HG03442 (cell line): Measurements from ENCODE around the gene ZBTB20.
"Not testable (repeated sequence)": the region's sequence is repeated elsewhere in the genome, so short reads cannot be mapped to it uniquely, and the experiment has no call there.

ENCODE experiments used
- ATAC-seq: cut with Tn5 transposase; IDR thresholded peaks from one replicate; pipeline ENCODE4 v1.9.1; 2021; ENCODE audit warnings: mild to moderate bottlenecking, moderate library complexity; ENCODE audit not compliant: unreplicated experiment

ZBTB20 gene

GRCh38 chr3:114841515-114841914 lies 305.6 kb downstream of the ZBTB20 start:
- no peak for ATAC-seq

DNA sequence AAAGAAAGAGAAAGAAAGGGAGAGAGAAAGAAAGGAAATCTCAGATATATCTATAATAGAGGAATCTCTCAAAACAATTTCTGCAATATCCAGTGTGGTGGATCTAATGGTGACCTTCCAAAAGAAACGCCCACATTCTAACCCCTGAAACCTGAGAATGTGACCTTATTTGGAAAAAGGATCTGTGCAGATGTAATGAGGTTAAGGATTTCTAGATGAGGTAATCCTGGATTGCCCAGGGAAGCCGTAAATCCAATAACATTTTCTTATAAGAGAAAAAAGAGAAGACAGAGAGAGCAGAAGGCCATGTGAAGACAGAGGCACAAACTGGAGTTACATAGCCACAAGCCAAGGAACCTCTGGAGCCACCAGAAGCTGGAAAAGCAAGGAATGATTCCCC lies 307.6 kb downstream of the ZBTB20 start:
- ATAC-seq: no peak

- ATAC-seq: no peak
Measured at GRCh38 chr3:114838025-114838424, 309.1 kb downstream of the ZBTB20 start.

GRCh38 chr3:114834175-114834940 lies 312.7 kb downstream of the ZBTB20 start:
- no peak for ATAC-seq

GRCh38 chr3:114831861-114832260 lies 315.2 kb downstream of the ZBTB20 start:
- ATAC-seq: no peak

- no peak for ATAC-seq
Measured at GRCh38 chr3:114830652-114831051, 316.4 kb downstream of the ZBTB20 start.

DNA sequence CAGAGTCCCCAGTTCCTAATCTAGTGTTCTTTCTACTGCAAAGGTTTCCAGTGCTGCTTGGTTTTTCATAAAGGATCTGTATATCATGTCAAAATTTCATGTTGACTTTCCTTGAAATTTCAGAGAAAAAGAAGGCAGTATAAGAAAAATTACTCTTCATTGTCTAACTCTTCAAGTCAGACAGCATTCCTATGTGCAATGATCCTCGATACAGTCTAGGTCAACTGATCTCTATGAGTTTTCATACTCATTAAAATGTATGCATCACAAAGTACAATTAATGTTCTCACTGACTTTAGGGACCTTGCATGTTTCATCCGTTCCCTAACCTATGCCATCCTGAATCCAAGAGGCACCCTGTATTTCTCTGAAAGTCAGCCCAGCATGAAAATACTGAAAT lies 317.3 kb downstream of the ZBTB20 start:
- no peak for ATAC-seq

GRCh38 chr3:114827495-114827894 lies 319.6 kb downstream of the ZBTB20 start:
- peak; percentile 74 for ATAC-seq

GRCh38 chr3:114824014-114824413 lies 323.1 kb downstream of the ZBTB20 start:
- no peak for ATAC-seq

- ATAC-seq: no peak
Measured at GRCh38 chr3:114823061-114823460, 324.0 kb downstream of the ZBTB20 start.

- no peak for ATAC-seq
Measured at GRCh38 chr3:114816052-114816451, 331.0 kb downstream of the ZBTB20 start.

- not testable (repeated sequence) for ATAC-seq
Measured at GRCh38 chr3:114812541-114813238, 334.4 kb downstream of the ZBTB20 start.

DNA sequence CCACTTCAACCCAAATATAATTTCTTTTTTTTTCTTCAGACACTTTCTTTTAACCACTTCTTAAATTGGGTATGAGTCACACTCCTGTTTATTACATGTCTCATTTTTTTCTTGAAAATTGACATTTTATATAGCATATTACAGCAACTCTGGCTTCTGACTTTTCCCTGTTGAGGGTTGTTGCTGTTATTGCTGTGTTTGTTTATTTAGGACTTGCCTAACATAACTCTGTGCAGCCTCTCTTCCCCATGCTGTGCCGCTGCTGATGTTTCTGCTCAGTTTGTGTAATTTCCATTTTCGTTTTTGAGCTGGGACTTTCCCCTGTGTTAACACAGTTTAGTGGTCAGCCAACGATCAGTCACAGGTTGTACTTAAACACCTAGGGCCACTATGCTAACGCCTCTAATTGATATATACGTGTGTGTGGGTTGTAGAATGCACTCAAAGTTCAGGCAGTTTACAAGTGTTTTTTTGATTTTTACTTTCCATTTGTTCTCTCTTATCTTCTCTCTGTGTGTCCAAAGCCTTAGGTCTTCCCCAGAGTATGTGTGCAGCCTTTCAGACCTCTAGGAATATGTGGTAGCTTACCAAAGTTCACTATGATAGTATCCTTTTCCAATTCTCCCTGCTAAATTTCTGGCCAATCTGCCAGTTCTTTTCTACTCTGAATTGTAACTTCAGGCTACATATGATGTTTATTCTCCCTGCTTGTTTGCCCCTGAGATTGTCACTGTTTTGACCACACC lies 337.2 kb downstream of the ZBTB20 start:
- peak; percentile 100 for ATAC-seq

- no peak for ATAC-seq
Measured at GRCh38 chr3:114804099-114804498, 343.0 kb downstream of the ZBTB20 start.

DNA sequence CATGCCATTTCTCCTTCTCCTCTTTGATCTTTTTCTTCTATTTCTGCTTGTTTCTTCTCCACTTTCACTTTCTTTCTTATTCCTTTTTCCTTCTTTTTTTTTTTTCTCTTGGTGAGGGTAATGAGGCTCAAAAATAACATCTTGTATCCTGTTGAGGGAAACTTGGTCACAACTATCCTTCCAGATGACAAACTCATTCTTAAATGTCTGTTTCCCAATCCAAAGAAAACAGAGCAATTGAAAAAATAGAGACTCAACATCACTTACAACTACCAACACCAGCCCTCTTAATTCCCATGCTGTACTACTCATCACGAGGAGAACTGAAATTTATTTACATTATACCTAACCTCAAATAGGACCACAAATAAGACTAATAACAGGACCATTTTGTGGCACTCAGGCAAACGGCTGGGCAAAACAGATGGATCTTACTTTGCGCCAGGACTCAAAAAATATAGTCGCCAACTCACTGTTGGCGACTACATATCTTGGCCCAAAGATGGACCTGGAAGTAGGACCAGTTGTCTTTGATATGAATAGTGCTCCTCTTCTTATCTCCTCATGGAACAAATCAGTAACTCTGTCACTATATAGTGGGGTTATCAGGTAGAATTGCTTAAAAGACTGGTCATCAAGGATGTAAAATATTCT lies 343.9 kb downstream of the ZBTB20 start:
- ATAC-seq: no peak

DNA sequence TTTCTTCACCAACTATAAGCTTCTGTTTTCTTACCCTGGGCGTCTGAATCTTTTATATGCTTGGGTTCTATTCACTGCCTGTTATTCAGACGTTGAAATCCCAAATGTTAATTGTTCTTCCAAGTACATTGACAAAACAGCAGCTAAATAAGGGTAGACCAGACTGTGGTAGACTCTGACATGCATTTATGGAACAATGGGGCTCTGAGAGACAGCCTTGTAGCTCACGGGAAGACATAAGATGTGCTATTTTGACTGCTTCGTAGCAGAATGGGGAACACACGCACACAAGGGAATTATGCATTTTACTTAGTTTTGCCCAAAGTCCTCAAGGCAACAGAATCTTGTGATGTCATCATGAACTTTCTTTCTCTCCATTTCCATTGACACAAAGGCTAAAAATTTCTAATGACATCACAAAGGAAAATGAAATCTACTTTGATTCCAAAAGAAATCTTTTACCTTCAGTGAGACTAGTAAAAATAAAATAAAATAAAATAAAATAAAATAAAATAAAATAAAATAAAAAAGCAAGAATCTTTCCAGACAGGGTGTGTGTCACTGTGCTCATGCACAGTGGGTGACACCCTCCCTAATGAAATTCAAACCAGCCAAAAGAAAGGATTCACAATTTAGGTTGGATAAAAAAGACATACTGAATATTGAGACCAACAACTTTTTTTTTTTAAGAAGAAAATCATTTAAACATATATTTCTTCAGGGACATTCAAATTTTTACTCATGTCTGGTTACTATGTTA lies 346.6 kb downstream of the ZBTB20 start:
- ATAC-seq: no peak

DNA sequence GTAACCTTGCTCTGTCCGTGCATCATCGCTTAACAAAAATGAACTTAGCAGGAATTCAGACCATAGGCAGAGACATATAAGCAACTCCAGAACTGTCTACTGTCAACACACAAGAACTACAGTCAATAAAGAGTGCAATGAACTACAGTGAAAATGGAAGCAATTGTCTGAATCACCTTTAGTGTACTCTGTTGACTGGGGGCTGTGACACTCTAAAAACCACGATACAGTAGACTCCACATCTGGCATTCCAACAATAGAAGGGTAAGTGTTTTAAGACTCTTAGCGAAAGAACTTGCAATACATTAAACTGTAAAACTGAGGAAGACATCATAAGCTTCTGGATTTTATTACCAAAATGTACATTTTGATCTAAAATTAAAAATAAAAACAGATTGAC lies 347.3 kb downstream of the ZBTB20 start:
- no peak for ATAC-seq

DNA sequence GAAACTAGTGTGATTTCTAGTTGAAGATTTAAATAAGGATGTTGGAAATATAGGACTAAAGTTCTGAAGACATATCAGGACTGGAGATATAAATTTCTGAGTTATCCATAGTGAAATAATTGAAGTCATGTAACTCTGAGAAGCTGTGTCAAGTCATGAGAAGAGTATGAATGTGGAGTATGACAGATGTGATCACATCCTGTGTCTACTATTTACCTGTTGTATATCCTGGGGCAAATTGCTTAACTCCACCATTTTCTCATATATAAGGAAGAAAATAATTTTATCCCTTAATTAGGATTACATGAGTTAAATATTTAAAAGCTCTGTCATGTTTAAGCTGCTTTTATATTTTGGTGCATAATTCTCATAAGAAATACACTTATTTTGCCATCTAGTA lies 350.3 kb downstream of the ZBTB20 start:
- ATAC-seq: no peak

GRCh38 chr3:114794894-114795630 lies 352.0 kb downstream of the ZBTB20 start:
- no peak for ATAC-seq
